ENCODE data around the gene GCC1.

- TF ChIP-seq, protein P1, sequence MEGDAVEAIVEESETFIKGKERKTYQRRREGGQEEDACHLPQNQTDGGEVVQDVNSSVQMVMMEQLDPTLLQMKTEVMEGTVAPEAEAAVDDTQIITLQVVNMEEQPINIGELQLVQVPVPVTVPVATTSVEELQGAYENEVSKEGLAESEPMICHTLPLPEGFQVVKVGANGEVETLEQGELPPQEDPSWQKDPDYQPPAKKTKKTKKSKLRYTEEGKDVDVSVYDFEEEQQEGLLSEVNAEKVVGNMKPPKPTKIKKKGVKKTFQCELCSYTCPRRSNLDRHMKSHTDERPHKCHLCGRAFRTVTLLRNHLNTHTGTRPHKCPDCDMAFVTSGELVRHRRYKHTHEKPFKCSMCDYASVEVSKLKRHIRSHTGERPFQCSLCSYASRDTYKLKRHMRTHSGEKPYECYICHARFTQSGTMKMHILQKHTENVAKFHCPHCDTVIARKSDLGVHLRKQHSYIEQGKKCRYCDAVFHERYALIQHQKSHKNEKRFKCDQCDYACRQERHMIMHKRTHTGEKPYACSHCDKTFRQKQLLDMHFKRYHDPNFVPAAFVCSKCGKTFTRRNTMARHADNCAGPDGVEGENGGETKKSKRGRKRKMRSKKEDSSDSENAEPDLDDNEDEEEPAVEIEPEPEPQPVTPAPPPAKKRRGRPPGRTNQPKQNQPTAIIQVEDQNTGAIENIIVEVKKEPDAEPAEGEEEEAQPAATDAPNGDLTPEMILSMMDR (IDR thresholded peaks at IDR 0.05), result no peak
- TF ChIP-seq, protein P2, sequence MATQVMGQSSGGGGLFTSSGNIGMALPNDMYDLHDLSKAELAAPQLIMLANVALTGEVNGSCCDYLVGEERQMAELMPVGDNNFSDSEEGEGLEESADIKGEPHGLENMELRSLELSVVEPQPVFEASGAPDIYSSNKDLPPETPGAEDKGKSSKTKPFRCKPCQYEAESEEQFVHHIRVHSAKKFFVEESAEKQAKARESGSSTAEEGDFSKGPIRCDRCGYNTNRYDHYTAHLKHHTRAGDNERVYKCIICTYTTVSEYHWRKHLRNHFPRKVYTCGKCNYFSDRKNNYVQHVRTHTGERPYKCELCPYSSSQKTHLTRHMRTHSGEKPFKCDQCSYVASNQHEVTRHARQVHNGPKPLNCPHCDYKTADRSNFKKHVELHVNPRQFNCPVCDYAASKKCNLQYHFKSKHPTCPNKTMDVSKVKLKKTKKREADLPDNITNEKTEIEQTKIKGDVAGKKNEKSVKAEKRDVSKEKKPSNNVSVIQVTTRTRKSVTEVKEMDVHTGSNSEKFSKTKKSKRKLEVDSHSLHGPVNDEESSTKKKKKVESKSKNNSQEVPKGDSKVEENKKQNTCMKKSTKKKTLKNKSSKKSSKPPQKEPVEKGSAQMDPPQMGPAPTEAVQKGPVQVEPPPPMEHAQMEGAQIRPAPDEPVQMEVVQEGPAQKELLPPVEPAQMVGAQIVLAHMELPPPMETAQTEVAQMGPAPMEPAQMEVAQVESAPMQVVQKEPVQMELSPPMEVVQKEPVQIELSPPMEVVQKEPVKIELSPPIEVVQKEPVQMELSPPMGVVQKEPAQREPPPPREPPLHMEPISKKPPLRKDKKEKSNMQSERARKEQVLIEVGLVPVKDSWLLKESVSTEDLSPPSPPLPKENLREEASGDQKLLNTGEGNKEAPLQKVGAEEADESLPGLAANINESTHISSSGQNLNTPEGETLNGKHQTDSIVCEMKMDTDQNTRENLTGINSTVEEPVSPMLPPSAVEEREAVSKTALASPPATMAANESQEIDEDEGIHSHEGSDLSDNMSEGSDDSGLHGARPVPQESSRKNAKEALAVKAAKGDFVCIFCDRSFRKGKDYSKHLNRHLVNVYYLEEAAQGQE (IDR thresholded peaks at IDR 0.05; ENCODE audit: insufficient read depth in 1 of 2, low read depth in 2 of 2, low read length in 1 of 2), result no peak
- TF ChIP-seq TCF7L2 (IDR thresholded peaks at IDR 0.05; ENCODE audit: low read depth, low read length), result no peak
Measured at GRCh38 chr7:127532736-127533135, 52.7 kb downstream of the GCC1 start.

Measured in Panc1 (cell line).